HL-60 (cell line): ENCODE data around the gene LEMD2.

Experiments
- GABPA ChIP-seq: IDR thresholded peaks from 2 replicates; pipeline ENCODE4 v1.6.1; 2012; ENCODE audit warnings: low read depth
- POLR2AphosphoS5 ChIP-seq: IDR thresholded peaks from 2 replicates; pipeline ENCODE4 v1.6.1; 2012; ENCODE audit warnings: low read depth
- TF ChIP-seq, protein P1 (sequence below): IDR thresholded peaks from one replicate; pipeline ENCODE4 v1.5.1; 2011; ENCODE audit warnings: low read length, control low read depth, inconsistent platforms; ENCODE audit not compliant: insufficient read depth

DNA sequence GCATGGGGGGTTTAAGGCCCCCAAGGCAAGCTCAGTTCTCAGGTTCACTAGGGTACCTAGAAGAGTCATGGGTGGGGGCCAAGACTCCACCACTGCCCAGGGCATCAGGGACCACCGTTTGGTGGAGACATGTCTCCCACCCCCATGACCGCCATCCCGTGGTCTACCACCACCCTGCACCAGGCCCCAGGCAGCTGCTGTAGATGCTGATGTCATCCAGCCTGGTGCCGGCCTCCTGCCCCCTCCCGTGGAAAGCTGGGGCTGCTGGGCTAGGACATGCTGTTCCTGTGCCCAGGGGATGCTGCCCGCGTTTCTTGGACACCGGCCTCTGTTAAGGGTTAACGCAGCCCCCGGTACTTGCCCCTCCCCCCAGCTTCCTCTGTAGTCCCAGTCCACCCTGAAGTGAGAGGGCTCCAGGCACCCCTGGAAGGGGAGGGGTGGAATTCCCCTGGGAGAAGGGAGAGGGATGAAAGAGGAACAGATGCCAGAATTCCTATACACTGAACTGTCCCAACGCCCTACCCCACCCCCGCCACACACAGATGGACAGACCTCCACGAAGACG, 42.8 kb downstream of the LEMD2 start:
- TF ChIP-seq, protein P1, sequence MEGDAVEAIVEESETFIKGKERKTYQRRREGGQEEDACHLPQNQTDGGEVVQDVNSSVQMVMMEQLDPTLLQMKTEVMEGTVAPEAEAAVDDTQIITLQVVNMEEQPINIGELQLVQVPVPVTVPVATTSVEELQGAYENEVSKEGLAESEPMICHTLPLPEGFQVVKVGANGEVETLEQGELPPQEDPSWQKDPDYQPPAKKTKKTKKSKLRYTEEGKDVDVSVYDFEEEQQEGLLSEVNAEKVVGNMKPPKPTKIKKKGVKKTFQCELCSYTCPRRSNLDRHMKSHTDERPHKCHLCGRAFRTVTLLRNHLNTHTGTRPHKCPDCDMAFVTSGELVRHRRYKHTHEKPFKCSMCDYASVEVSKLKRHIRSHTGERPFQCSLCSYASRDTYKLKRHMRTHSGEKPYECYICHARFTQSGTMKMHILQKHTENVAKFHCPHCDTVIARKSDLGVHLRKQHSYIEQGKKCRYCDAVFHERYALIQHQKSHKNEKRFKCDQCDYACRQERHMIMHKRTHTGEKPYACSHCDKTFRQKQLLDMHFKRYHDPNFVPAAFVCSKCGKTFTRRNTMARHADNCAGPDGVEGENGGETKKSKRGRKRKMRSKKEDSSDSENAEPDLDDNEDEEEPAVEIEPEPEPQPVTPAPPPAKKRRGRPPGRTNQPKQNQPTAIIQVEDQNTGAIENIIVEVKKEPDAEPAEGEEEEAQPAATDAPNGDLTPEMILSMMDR, result no peak
- TF ChIP-seq POLR2AphosphoS5, result no peak
- no peak for TF ChIP-seq GABPA
